OCI-LY3 (cell line): ENCODE measurements around the gene PMM2.
A peak's percentile ranks its signal among the peaks of the same experiment; 100 is the strongest.
"Not testable (repeated sequence)": the region's sequence is repeated elsewhere in the genome, so short reads cannot be mapped to it uniquely, and the experiment has no call there.

Source experiments
- H2AFZ ChIP-seq: fragments of 200-600, 300-600 bp; shearing (Covaris generic); 2 replicates; pipeline ENCODE4 v1.6.0; 2014; ENCODE audit warnings: antibody characterized with exemption, low read depth, low read length
- H3K27ac ChIP-seq: fragments of 200-600, 300-600 bp; sonication (generic); 2 replicates; pipeline ENCODE4 v1.5.1; 2014; ENCODE audit warnings: mild to moderate bottlenecking, low read length, moderate library complexity, mixed read lengths
- H3K27me3 ChIP-seq: fragments of 200-600, 300-600 bp; sonication (generic); 2 replicates; pipeline ENCODE4 v1.6.1; 2014; ENCODE audit warnings: low read depth, low read length, mixed read lengths
- H3K36me3 ChIP-seq: fragments of 200-600, 300-600 bp; sonication (generic); replicated peaks from 2 replicates; pipeline ENCODE3; 2014; ENCODE audit warnings: low read depth, low read length, mixed read lengths
- H3K4me1 ChIP-seq: fragments of 300-600, 200-600 bp; sonication (generic); 2 replicates; pipeline ENCODE4 v1.6.1; 2014; ENCODE audit warnings: low read length, mixed read lengths
- H3K4me2 ChIP-seq: fragments of 200-600, 300-600 bp; sonication (generic); 2 replicates; pipeline ENCODE4 v1.6.1; 2014; ENCODE audit warnings: low read length, mixed read lengths
- H3K4me3 ChIP-seq: fragments of 300-600, 200-600 bp; sonication (generic); 2 replicates; pipeline ENCODE4 v1.5.1; 2014; ENCODE audit warnings: antibody characterized with exemption, mild to moderate bottlenecking, low read length, moderate library complexity
- H3K79me2 ChIP-seq: fragments of 300-600, 200-600 bp; shearing (Covaris generic); 2 replicates; pipeline ENCODE4 v1.6.1; 2014; ENCODE audit warnings: mild to moderate bottlenecking, low read length, mixed read lengths
- H3K9ac ChIP-seq: fragments of 300-600, 200-600 bp; shearing (Covaris generic); 2 replicates; pipeline ENCODE4 v1.6.0; 2014; ENCODE audit warnings: mild to moderate bottlenecking, low read length, moderate library complexity
- H3K9me3 ChIP-seq: fragments of 200-600, 300-600 bp; shearing (Covaris generic); 2 replicates; pipeline ENCODE4 v1.6.1; 2014; ENCODE audit warnings: low read length, mixed read lengths; ENCODE audit not compliant: insufficient read depth
- H4K20me1 ChIP-seq: fragments of 200-600, 300-600 bp; sonication (generic); 2 replicates; pipeline ENCODE4 v1.6.1; 2016; ENCODE audit warnings: low read length, mixed read lengths; ENCODE audit not compliant: insufficient read depth
- CTCF ChIP-seq: fragments of 200-600, 300-600 bp; sonication (generic); IDR thresholded peaks from 2 replicates; pipeline ENCODE4 v1.5.1; 2014; ENCODE audit warnings: antibody characterized with exemption, low read length, low read depth
- EZH2phosphoT487 ChIP-seq: fragments of 200-600 bp; shearing (Covaris generic); IDR thresholded peaks from 2 replicates; pipeline ENCODE4 v1.6.1; 2018; ENCODE audit warnings: antibody characterized with exemption, mixed run types, low read depth

PMM2 gene

GRCh38 chr16:8797364-8798173 is at the start of gene PMM2, which contains the start of gene TMEM186:
PMM2 (plus strand) TSS chr16:8797839; CDS start chr16:8797883, 44 bp downstream.
TMEM186 (minus strand) TSS chr16:8797639; CDS start chr16:8797614, 25 bp downstream.
- Histone ChIP-seq H3K36me3 (peaks cover 18% of the 10 kb centered on the region), H2AFZ (peak within 1 kb of the TSS; percentile 55; the same call in 1 of the 2 replicates), H3K9me3 (no peaks in the 10 kb centered on the region), H3K27ac (peak within 1 kb of the TSS; percentile 64), H3K4me1 (peaks cover 20% of the 10 kb centered on the region), H3K9ac (peak within 1 kb of the TSS; percentile 97), H4K20me1 (peaks cover 16% of the 10 kb centered on the region), H3K79me2 (peaks cover 78% of the 10 kb centered on the region), H3K4me2 (peak within 1 kb of the TSS; percentile 94), H3K4me3 (peak within 1 kb of the TSS; percentile 99), H3K27me3 (no peaks in the 10 kb centered on the region)
- TF ChIP-seq EZH2phosphoT487: no peak
- TF ChIP-seq CTCF: no peak

- H4K20me1 ChIP-seq, H3K27me3 ChIP-seq, H3K4me1 ChIP-seq, H3K9me3 ChIP-seq, H3K27ac ChIP-seq, H2AFZ ChIP-seq, H3K4me3 ChIP-seq, H3K79me2 ChIP-seq, H3K4me2 ChIP-seq, H3K9ac ChIP-seq, H3K36me3 ChIP-seq: not testable (repeated sequence)
Measured at GRCh38 chr16:8748944-8749343, 48.7 kb upstream of the PMM2 start.

GRCh38 chr16:8751481-8752311 is 45.9 kb upstream of the PMM2 start:
- H3K4me2 ChIP-seq: no peak overlapping the region
- H3K9me3 ChIP-seq: no peaks in the 10 kb centered on the region
- no peaks in the 10 kb centered on the region for H3K4me1 ChIP-seq
- H3K27me3 ChIP-seq: no peaks in the 10 kb centered on the region
- H4K20me1 ChIP-seq: no peaks in the 10 kb centered on the region
- H3K36me3 ChIP-seq: no peaks in the 10 kb centered on the region
- H3K4me3 ChIP-seq: no peak overlapping the region
- H3K9ac ChIP-seq: no peak overlapping the region
- no peak for TF ChIP-seq EZH2phosphoT487
- no peak for TF ChIP-seq CTCF
- H2AFZ ChIP-seq: no peak overlapping the region
- H3K27ac ChIP-seq: no peak overlapping the region
- H3K79me2 ChIP-seq: no peaks in the 10 kb centered on the region

- TF ChIP-seq CTCF (no peak), EZH2phosphoT487 (no peak)
- Histone ChIP-seq H3K27me3 (no peaks in the 10 kb centered on the region), H3K27ac (no peak overlapping the region), H3K79me2 (no peaks in the 10 kb centered on the region), H3K9me3 (no peaks in the 10 kb centered on the region), H3K4me2 (no peak overlapping the region), H3K9ac (no peak overlapping the region), H2AFZ (no peak overlapping the region), H3K4me3 (no peak overlapping the region), H4K20me1 (no peaks in the 10 kb centered on the region), H3K36me3 (no peaks in the 10 kb centered on the region), H3K4me1 (no peaks in the 10 kb centered on the region)
Measured at GRCh38 chr16:8752706-8753105, 44.9 kb upstream of the PMM2 start.
